GM21367 (cell line): Measurements from ENCODE around the gene GAST.

Source experiments
- ATAC-seq: cut with Tn5 transposase; IDR thresholded peaks from one replicate; pipeline ENCODE4 v1.9.1; 2021; ENCODE audit not compliant: unreplicated experiment

GAST gene

GRCh38 chr17:41738801-41739112 is 26.6 kb downstream of the GAST start:
- ATAC-seq = no peak

GRCh38 chr17:41739661-41740352 is 27.7 kb downstream of the GAST start:
- no peak for ATAC-seq

- ATAC-seq = no peak
Observed at GRCh38 chr17:41740506-41740905, 28.4 kb downstream of the GAST start.

GRCh38 chr17:41741709-41742108 is 29.6 kb downstream of the GAST start:
- no peak for ATAC-seq

- no peak for ATAC-seq
Observed at GRCh38 chr17:41748275-41748674, 36.1 kb downstream of the GAST start.

GRCh38 chr17:41750862-41751261 is 38.7 kb downstream of the GAST start:
- no peak for ATAC-seq

GRCh38 chr17:41751288-41751687 is 39.2 kb downstream of the GAST start:
- no peak for ATAC-seq

- ATAC-seq = no peak
Observed at GRCh38 chr17:41754066-41754465, 41.9 kb downstream of the GAST start.

- ATAC-seq = no peak
Observed at GRCh38 chr17:41758601-41759000, 46.5 kb downstream of the GAST start.

GRCh38 chr17:41760878-41761277 is 48.7 kb downstream of the GAST start:
- ATAC-seq = no peak

GRCh38 chr17:41762391-41762790 is 50.3 kb downstream of the GAST start:
- no peak for ATAC-seq

GRCh38 chr17:41762841-41763240 is 50.7 kb downstream of the GAST start:
- ATAC-seq = no peak

- no peak for ATAC-seq
Observed at GRCh38 chr17:41763327-41763726, 51.2 kb downstream of the GAST start.
